B cell (primary cell): Measurements from ENCODE around the gene TBC1D22A.

Experiments
- EZH2 ChIP-seq: IDR thresholded peaks from 2 replicates; pipeline ENCODE4 v1.6.1; 2012; ENCODE audit warnings: borderline replicate concordance, low read depth, mild to moderate bottlenecking, moderate library complexity, low read length; ENCODE audit not compliant: insufficient read depth, poor library complexity, severe bottlenecking
- TF ChIP-seq, protein P1 (sequence below): fragments of 200-600 bp; IDR thresholded peaks from one replicate; pipeline ENCODE4 v1.8.0; 2022; ENCODE audit warnings: antibody characterized with exemption, mild to moderate bottlenecking

- TF ChIP-seq, protein P1, sequence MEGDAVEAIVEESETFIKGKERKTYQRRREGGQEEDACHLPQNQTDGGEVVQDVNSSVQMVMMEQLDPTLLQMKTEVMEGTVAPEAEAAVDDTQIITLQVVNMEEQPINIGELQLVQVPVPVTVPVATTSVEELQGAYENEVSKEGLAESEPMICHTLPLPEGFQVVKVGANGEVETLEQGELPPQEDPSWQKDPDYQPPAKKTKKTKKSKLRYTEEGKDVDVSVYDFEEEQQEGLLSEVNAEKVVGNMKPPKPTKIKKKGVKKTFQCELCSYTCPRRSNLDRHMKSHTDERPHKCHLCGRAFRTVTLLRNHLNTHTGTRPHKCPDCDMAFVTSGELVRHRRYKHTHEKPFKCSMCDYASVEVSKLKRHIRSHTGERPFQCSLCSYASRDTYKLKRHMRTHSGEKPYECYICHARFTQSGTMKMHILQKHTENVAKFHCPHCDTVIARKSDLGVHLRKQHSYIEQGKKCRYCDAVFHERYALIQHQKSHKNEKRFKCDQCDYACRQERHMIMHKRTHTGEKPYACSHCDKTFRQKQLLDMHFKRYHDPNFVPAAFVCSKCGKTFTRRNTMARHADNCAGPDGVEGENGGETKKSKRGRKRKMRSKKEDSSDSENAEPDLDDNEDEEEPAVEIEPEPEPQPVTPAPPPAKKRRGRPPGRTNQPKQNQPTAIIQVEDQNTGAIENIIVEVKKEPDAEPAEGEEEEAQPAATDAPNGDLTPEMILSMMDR, result no peak
- no peak for TF ChIP-seq EZH2
Measured at GRCh38 chr22:47209547-47210023, 447.1 kb downstream of the TBC1D22A start.
